ENCODE results near the gene KHDC4. TPM values are rescaled to one million over a fixed set of nuclear protein-coding genes. Genes with fewer than 3 reads are reported as not detected.

KHDC4 gene
- total and polyA plus RNA-seq, 10 of the 15 experiments (the other 5 are each of a cell fraction or from before 2014, with no cell fraction given): 11.7 to 109 (median 41.9) TPM

- Histone ChIP-seq H3K27me3 (replicated peaks in 1 of 2; ENCODE audit: control insufficient read depth in 2 of 2, insufficient read depth in 2 of 2, low read length in 1 of 2) (no peaks in the 10 kb centered on the region), H3K9ac (ENCODE audit: control insufficient read depth, insufficient read depth, low read length) (no peak overlapping the region), H3K4me1 (ENCODE audit: control insufficient read depth, insufficient read depth, low read length) (peaks cover 3% of the 10 kb centered on the region; the same call in 1 of the 2 replicates), H4K20me1 (ENCODE audit: control insufficient read depth, insufficient read depth) (no peaks in the 10 kb centered on the region), H3K79me2 (ENCODE audit: control insufficient read depth, insufficient read depth, low read length) (peaks cover 11% of the 10 kb centered on the region), H3K9me3 (replicated peaks; ENCODE audit: control insufficient read depth, insufficient read depth, low read length) (no peaks in the 10 kb centered on the region), H3K36me3 (ENCODE audit: control insufficient read depth in 2 of 2, insufficient read depth in 2 of 2, low read length in 1 of 2) (peaks cover 12 to 33% of the 10 kb centered on the region in 2 experiments), H3K4me2 (ENCODE audit: control insufficient read depth, insufficient read depth) (no peak overlapping the region), H3K4me3 (no peak overlapping the region), H2AFZ (ENCODE audit: control insufficient read depth, low read depth, low read length) (no peak overlapping the region), H3K27ac (ENCODE audit: control insufficient read depth, insufficient read depth) (no peak overlapping the region)
- FAIRE-seq (no peak), DNase-seq (ENCODE audit: low read depth, low spot score) (no peak), ATAC-seq (no peak)
- 81% methylated on average over 6 of the region's 6 CpGs for WGBS (ENCODE audit: insufficient coverage, insufficient replicate concordance, low lambda C conversion rate, missing lambda C conversion rate)
- TF ChIP-seq RAD51 (IDR thresholded peaks at IDR 0.05): no peak
- no peak for TF ChIP-seq E2F4 (IDR thresholded peaks at IDR 0.05; ENCODE audit: low read depth, low read length)
- TF ChIP-seq NFXL1 (IDR thresholded peaks at IDR 0.05; ENCODE audit: borderline replicate concordance): no peak
- TF ChIP-seq E2F8 (IDR thresholded peaks at IDR 0.05; ENCODE audit: low read depth, partially characterized antibody): no peak
- TF ChIP-seq MYB (IDR thresholded peaks at IDR 0.05; ENCODE audit: borderline replicate concordance, low read depth, low read length): no peak
- TF ChIP-seq ZBTB4 (CRISPR knock-in tag; IDR thresholded peaks at IDR 0.05): no peak
- BruUV-seq (replicated peaks): no TSS peak
- intact Hi-C loops (cut with micrococcal nuclease; ENCODE audit: unreplicated experiment) (no loop called here), in situ Hi-C loops (cut with MboI) (no loop called here)
- RAD21 ChIA-PET (ENCODE audit: unreplicated experiment): no interaction called here
- SMC1A ChIA-PET (ENCODE audit: uncharacterized antibody, unreplicated experiment): interaction anchor here (1.1 to 1.6 kb wide), 3 partner anchors 16 to 19 kb away, joined by 3 read pairs; no protein-coding TSS in a partner anchor
- POLR2A ChIA-PET: interaction anchor here (0.5 to 3.1 kb wide), 3 partner anchors 19 to 321 kb away, joined by 3 to 11 read pairs (median 4); partner anchors contain the start of gene KHDC4
- CTCF ChIA-PET: interaction anchor here (1.0 kb wide), 1 partner anchor 152 kb away, joined by 3 read pairs; no protein-coding TSS in a partner anchor
Measured at GRCh38 chr1:155913969-155914757, 20.1 kb downstream of the KHDC4 start.
